ENCODE measurements around the gene SRC. TPM values are rescaled to one million over a fixed set of nuclear protein-coding genes. Genes with fewer than 3 reads are reported as not detected.

Gene SRC
- total RNA-seq, 4 donors from 2014 or later: 1.0 to 2.3 (median 1.8) TPM

DNA sequence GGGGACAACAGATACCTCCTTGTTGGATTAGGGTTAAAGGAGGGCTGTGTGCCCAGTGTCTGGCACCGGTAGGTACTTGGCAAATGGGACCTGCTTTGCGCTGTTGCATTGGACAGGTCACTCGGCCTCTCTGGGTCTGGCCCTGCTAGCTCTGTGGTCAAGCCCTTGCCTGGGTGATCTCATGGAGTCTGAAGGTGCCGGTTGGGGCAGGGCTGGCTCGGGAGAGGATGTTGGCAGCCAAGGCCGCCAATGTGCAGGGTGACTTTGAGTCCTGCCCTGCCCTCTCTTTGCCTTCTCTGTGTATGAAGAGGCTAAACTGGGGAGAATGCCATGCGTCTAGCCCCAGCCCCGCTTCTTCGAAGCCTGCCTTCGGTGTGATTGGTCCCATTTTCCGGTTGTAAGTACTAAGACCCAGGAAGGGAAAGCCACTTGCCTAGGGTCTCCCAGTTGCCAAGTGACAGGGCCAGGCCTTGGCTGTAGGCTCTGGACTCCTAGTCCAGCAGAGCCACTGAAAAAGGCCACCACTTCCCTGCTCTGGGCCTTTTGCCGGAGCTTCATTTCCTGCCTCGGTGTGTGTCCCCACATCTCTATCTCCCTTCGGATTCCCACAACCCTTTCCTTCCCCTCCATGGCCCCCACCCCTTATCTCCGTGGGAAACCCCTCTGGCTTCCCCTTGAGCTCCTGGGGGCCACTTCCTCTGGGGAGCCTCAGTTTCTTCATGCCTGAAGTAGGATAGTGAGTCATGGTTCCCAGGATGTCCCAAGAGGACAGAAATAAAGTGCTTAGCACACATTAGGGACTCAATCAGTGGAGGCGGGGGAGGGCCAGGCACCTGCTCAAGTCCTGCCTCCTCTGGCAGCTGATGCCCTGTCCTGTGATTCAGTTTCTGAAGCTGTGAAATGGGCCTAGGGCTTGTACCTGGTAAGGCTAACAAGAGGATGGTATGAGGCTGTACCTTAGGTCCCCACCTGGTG lies 3.9 kb downstream of the SRC start:
- intact Hi-C loops (cut with DNase I; ENCODE audit: low total_unique reads) (no loop called here), in situ Hi-C loops (cut with MboI; ENCODE audit: low sequenced_read_pairs in 4 of 4) (no loop called here)
- Histone ChIP-seq H3K9me3 (no peaks in the 10 kb centered on the region), H3K4me1 (peaks cover 0 to under 1% of the 10 kb centered on the region in 2 donors), H3K27me3 (peaks cover 3 to 13% (median 10%) of the 10 kb centered on the region in 3 donors), H3K4me3 (no peak overlapping the region), H3K27ac (peak overlapping the region in 2 of 4 donors; percentile 10 to 11), H3K36me3 (no peaks in the 10 kb centered on the region)
- ATAC-seq: peak; percentile 53 to 55
- no peak for DNase-seq
- TF ChIP-seq, protein P1, sequence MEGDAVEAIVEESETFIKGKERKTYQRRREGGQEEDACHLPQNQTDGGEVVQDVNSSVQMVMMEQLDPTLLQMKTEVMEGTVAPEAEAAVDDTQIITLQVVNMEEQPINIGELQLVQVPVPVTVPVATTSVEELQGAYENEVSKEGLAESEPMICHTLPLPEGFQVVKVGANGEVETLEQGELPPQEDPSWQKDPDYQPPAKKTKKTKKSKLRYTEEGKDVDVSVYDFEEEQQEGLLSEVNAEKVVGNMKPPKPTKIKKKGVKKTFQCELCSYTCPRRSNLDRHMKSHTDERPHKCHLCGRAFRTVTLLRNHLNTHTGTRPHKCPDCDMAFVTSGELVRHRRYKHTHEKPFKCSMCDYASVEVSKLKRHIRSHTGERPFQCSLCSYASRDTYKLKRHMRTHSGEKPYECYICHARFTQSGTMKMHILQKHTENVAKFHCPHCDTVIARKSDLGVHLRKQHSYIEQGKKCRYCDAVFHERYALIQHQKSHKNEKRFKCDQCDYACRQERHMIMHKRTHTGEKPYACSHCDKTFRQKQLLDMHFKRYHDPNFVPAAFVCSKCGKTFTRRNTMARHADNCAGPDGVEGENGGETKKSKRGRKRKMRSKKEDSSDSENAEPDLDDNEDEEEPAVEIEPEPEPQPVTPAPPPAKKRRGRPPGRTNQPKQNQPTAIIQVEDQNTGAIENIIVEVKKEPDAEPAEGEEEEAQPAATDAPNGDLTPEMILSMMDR (IDR thresholded peaks at IDR 0.05 in 4 of 5, conservative IDR thresholded peaks at IDR 0.05 in 1 of 5): no peak
- TF ChIP-seq POLR2A (IDR thresholded peaks at IDR 0.05): no peak

GRCh38 chr20:37350649-37351574 lies 5.0 kb downstream of the SRC start:
- TF ChIP-seq, protein P1 (IDR thresholded peaks at IDR 0.05 in 4 of 5, conservative IDR thresholded peaks at IDR 0.05 in 1 of 5): no peak
- no peak for TF ChIP-seq POLR2A (IDR thresholded peaks at IDR 0.05)
- peaks cover 0 to 6% (median 0%) of the 10 kb centered on the region in 3 donors for H3K27me3 ChIP-seq
- intact Hi-C loops (cut with DNase I; ENCODE audit: low total_unique reads) (no loop called here), in situ Hi-C loops (cut with MboI; ENCODE audit: low sequenced_read_pairs in 4 of 4) (no loop called here)
- ATAC-seq (no peak), DNase-seq (no peak)
- no peaks in the 10 kb centered on the region for H3K9me3 ChIP-seq
- H3K4me3 ChIP-seq: no peak overlapping the region
- no peak overlapping the region for H3K27ac ChIP-seq
- peaks cover 4 to 9% of the 10 kb centered on the region in 2 donors for H3K4me1 ChIP-seq
- no peaks in the 10 kb centered on the region for H3K36me3 ChIP-seq

DNA sequence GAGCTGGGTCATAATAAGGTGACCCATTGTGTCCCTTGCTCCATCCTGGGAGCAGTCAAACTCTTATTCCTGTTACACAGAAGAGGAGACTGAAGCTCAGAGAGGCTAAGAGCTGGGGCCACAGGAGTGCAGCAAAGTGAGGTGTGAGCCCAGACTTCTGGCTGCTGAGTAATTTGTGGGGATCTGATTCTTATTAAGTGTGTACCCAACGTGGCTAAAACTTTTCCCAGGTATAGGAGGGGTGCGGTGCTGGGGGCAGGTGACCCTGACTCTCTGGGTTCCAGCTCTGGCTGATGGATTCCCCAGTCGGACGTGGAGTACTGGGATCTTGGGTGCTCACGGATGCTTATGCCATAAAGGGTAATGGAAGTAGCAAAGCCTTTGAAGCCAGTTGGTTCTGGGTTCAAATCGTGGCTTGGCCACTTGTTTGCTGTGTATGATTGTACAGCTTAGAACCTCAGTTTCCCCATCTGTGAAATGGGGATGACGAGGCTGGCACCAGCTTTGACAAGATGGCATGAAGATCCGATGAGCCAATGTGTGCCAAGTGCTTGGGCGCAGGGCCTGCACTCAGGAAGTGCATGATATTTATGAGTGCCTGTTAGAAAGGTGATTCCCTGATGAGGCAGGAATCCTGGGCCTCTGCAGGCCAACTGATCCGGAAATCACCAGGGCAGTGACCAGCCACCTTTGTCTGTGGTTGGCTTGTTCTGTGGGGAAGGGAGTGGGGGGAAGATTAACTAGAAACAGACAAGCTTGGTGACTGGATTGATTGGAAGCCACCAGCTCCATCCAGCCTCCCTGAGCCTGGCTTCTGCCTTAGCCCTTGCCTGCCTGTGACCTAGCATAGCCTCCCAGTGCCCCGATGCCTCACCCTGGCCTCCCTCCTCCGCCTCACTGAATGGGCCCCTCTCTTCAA lies 6.0 kb downstream of the SRC start:
- Histone ChIP-seq H3K4me3 (no peak overlapping the region), H3K27ac (no peak overlapping the region), H3K36me3 (no peaks in the 10 kb centered on the region), H3K9me3 (no peaks in the 10 kb centered on the region), H3K27me3 (no peaks in the 10 kb centered on the region), H3K4me1 (peaks cover 4 to 9% of the 10 kb centered on the region in 2 donors)
- TF ChIP-seq, protein P1 (IDR thresholded peaks at IDR 0.05 in 4 of 5, conservative IDR thresholded peaks at IDR 0.05 in 1 of 5): no peak
- no peak for TF ChIP-seq POLR2A (IDR thresholded peaks at IDR 0.05)
- DNase-seq (no peak), ATAC-seq (no peak)
- in situ Hi-C loops (cut with MboI; ENCODE audit: low sequenced_read_pairs in 4 of 4): no loop called here
- intact Hi-C loops (cut with DNase I; ENCODE audit: low total_unique reads): no loop called here

GRCh38 chr20:37352608-37352980 lies 6.7 kb downstream of the SRC start:
- Histone ChIP-seq H3K4me3 (no peak overlapping the region), H3K9me3 (no peaks in the 10 kb centered on the region), H3K27me3 (no peaks in the 10 kb centered on the region), H3K36me3 (no peaks in the 10 kb centered on the region), H3K4me1 (peaks cover 4 to 9% of the 10 kb centered on the region in 2 donors), H3K27ac (no peak overlapping the region)
- in situ Hi-C loops (cut with MboI; ENCODE audit: low sequenced_read_pairs in 4 of 4) (no loop called here), intact Hi-C loops (cut with DNase I; ENCODE audit: low total_unique reads) (no loop called here)
- ATAC-seq (no peak), DNase-seq (no peak)
- TF ChIP-seq, protein P1 (IDR thresholded peaks at IDR 0.05 in 4 of 5, conservative IDR thresholded peaks at IDR 0.05 in 1 of 5): no peak
- TF ChIP-seq POLR2A (IDR thresholded peaks at IDR 0.05): no peak

All from gastrocnemius medialis (tissue), 4 donors.